MCF 10A (cell line): ENCODE measurements around the gene ATG5. TPM values are rescaled to one million over a fixed set of nuclear protein-coding genes. Genes with fewer than 3 reads are reported as not detected.

Source experiments
- BruUV-seq: library from RNA; stranded (reverse); fragments of 400-500 nt; replicated peaks from 2 replicates; lab custom pipeline; 2021; lab: Mats Ljungman, UMichigan
- CTCF ChIA-PET: fragments of 300-600 bp; sonication (Branson Sonifier 250); formaldehyde crosslinking; extraction: SDS; loops from one replicate; lab custom pipeline; 2021; ENCODE audit warnings: antibody characterized with exemption, inconsistent platforms; lab: Yijun Ruan, JAX
- POLR2A ChIA-PET: fragments of 300-600, 350-650 bp; sonication (Branson Sonifier 250); formaldehyde crosslinking; extraction: SDS; loops from one replicate; lab custom pipeline; 2020; ENCODE audit warnings: antibody characterized with exemption, inconsistent platforms; lab: Yijun Ruan, JAX
- DNase-seq: peaks from one replicate; pipeline ENCODE4 v3.0.0-alpha.2; 2018; ENCODE audit not compliant: unreplicated experiment
- H3K27ac Mint-ChIP-seq: one replicate; pipeline ENCODE4 v1.8.0; 2022; ENCODE audit warnings: mild to moderate bottlenecking, low read depth, mixed read lengths; ENCODE audit not compliant: unreplicated experiment
- H3K27me3 Mint-ChIP-seq: one replicate; pipeline ENCODE4 v1.8.0; 2022; ENCODE audit warnings: mixed read lengths; ENCODE audit not compliant: insufficient read depth, unreplicated experiment
- H3K36me3 Mint-ChIP-seq: one replicate; pipeline ENCODE4 v1.8.0; 2022; ENCODE audit warnings: mild to moderate bottlenecking, moderate library complexity, mixed read lengths; ENCODE audit not compliant: insufficient read depth, unreplicated experiment
- H3K4me1 Mint-ChIP-seq: one replicate; pipeline ENCODE4 v1.8.0; 2022; ENCODE audit warnings: mixed read lengths; ENCODE audit not compliant: insufficient read depth, unreplicated experiment
- H3K4me3 Mint-ChIP-seq: one replicate; pipeline ENCODE4 v1.8.0; 2022; ENCODE audit warnings: mild to moderate bottlenecking, moderate library complexity, mixed read lengths; ENCODE audit not compliant: unreplicated experiment
- H3K9me3 Mint-ChIP-seq: one replicate; pipeline ENCODE4 v1.8.0; 2022; ENCODE audit warnings: mixed read lengths; ENCODE audit not compliant: unreplicated experiment
- intact Hi-C: fragments of 100-400 bp; cut with micrococcal nuclease; formaldehyde crosslinking; loops from 2 replicates; pipeline ENCODE4 v1.14.1; 2022
- total RNA-seq: library from RNA; stranded (reverse); gene quantifications from 2 replicates; pipeline ENCODE4 v1.2.3, GENCODE V29; 2022
- TF ChIP-seq, protein P1 (sequence below): fragments of 200-600 bp; IDR thresholded peaks from one replicate; pipeline ENCODE4 v1.8.0; 2022; ENCODE audit warnings: antibody characterized with exemption, mild to moderate bottlenecking; ENCODE audit not compliant: unreplicated experiment

The ATG5 gene
- total RNA-seq, 1 experiment from 2014 or later = 33.3 TPM

DNA sequence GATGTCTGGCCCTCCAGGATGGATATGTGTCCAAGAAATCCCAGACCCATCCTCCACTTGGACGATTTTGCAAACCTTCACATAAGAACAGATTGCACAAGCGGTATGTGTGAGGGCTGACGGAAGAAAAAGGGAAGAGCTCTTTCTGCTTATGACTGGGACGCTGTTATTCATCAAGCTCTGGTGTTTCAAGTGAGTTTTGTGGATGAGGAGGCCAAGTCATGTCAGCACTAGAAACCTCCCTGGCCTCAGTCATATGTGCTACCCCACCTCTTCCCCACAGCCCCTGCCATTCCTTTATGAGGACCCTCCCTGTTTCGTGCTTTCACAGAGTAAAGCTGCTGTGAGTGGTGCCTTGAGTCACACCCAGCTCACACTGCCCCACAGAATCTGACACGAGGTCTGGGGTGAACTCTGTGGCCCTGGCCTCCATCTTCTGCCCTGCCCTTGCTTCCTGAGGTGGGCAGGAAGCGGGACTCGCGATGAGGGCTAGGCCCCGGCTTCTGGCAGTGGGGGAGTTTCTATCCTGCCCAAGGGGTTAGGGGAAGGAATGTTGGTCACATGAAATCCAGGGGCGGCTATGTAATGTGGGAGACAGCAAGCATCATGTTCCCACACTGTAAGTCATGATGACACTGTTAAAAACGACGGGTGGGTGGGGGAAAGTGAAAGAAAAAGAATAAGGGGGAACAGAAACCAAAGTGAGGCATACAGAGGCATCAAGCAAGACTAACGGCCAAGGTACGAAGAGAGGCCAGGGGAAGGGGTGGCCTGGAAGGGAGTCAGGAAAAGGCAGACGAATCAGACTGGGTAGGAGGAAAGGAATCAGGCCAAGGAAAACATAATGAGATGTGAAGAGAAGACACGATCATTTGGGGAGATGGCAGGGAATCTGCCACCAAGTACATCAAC lies 161.3 kb downstream of the ATG5 start:
- intact Hi-C loops = no loop called here
- BruUV-seq = no TSS peak
- Mint-ChIP-seq H3K4me3 (no peak overlapping the region), H3K36me3 (no peaks in the 10 kb centered on the region), H3K4me1 (peaks cover 13% of the 10 kb centered on the region), H3K27me3 (no peaks in the 10 kb centered on the region), H3K9me3 (peaks cover 7% of the 10 kb centered on the region), H3K27ac (no peak overlapping the region)
- ChIA-PET CTCF (interaction anchor here (0.5 to 0.6 kb wide), 3 partner anchors 329 to 819 kb away, joined by 3 to 5 read pairs (median 4); no protein-coding TSS in a partner anchor), POLR2A (interaction anchor here (0.6 kb wide), 1 partner anchor 609 kb away, joined by 3 read pairs; no protein-coding TSS in a partner anchor)
- TF ChIP-seq, protein P1, sequence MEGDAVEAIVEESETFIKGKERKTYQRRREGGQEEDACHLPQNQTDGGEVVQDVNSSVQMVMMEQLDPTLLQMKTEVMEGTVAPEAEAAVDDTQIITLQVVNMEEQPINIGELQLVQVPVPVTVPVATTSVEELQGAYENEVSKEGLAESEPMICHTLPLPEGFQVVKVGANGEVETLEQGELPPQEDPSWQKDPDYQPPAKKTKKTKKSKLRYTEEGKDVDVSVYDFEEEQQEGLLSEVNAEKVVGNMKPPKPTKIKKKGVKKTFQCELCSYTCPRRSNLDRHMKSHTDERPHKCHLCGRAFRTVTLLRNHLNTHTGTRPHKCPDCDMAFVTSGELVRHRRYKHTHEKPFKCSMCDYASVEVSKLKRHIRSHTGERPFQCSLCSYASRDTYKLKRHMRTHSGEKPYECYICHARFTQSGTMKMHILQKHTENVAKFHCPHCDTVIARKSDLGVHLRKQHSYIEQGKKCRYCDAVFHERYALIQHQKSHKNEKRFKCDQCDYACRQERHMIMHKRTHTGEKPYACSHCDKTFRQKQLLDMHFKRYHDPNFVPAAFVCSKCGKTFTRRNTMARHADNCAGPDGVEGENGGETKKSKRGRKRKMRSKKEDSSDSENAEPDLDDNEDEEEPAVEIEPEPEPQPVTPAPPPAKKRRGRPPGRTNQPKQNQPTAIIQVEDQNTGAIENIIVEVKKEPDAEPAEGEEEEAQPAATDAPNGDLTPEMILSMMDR = no peak
- DNase-seq = peak; percentile 77

- no peaks in the 10 kb centered on the region for H3K36me3 Mint-ChIP-seq
- peak; percentile 17 for DNase-seq
- H3K9me3 Mint-ChIP-seq = peaks cover 7% of the 10 kb centered on the region
- no peak overlapping the region for H3K27ac Mint-ChIP-seq
- ChIA-PET POLR2A (interaction anchor here (0.6 kb wide), 1 partner anchor 608 kb away, joined by 3 read pairs; no protein-coding TSS in a partner anchor), CTCF (interaction anchor here (0.5 to 0.6 kb wide), 2 partner anchors 390 to 820 kb away, joined by 3 to 5 read pairs; no protein-coding TSS in a partner anchor)
- H3K27me3 Mint-ChIP-seq = no peaks in the 10 kb centered on the region
- TF ChIP-seq, protein P1 = no peak
- no TSS peak for BruUV-seq
- no peak overlapping the region for H3K4me3 Mint-ChIP-seq
- peaks cover 17% of the 10 kb centered on the region for H3K4me1 Mint-ChIP-seq
- intact Hi-C loops = no loop called here
Measured at GRCh38 chr6:106163446-106163965, 162.1 kb downstream of the ATG5 start.

DNA sequence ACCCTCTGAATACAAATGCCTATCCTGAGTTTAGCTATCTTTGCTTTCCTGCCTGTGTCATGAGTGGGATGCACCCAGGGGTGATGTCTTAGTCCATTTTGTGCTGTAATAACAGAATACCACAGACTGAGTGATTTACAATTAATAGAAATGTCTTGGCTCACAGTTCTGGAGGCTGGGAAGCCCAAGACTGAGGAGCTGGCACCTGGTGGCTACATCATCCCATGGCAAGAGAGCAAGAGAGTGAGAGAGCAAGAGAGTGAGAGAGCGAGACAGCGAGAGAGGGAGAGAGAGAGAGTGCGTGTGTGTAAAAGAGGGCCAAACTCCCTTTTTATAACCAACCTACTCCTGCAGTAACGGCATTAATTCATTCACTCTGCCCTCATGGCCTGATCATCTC lies 162.6 kb downstream of the ATG5 start:
- no TSS peak for BruUV-seq
- Mint-ChIP-seq H3K36me3 (no peaks in the 10 kb centered on the region), H3K27me3 (no peaks in the 10 kb centered on the region), H3K9me3 (peaks cover 7% of the 10 kb centered on the region), H3K4me3 (no peak overlapping the region), H3K4me1 (peaks cover 17% of the 10 kb centered on the region), H3K27ac (no peak overlapping the region)
- CTCF ChIA-PET = interaction anchor here (1.0 kb wide), 1 partner anchor 16 kb away, joined by 3 read pairs; no protein-coding TSS in a partner anchor
- POLR2A ChIA-PET = no interaction called here
- intact Hi-C loops = no loop called here
- no peak for DNase-seq
- TF ChIP-seq, protein P1 = no peak

DNA sequence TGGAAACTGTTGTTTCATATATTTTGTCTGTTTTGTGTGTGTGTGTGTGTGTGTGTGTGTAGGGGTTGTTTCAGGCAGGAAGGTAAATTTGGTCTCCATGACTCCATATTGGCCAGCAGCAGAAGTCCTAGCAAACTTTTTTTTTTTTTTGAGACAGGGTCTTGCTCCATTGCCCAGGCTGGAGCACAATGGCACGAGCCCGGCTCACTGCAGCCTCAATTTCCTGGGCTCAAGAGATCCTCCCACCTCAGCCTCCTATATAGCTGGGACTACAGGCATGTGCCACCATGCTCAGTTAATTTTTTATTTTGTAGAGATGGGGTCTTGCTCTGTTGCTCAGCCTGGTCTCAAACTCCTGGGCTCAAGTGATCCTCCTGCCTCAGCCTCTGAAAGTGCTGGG lies 163.7 kb downstream of the ATG5 start:
- CTCF ChIA-PET = interaction anchor here (1.0 kb wide), 1 partner anchor 15 kb away, joined by 3 read pairs; no protein-coding TSS in a partner anchor
- no peak overlapping the region for H3K27ac Mint-ChIP-seq
- no TSS peak for BruUV-seq
- H3K4me1 Mint-ChIP-seq = peaks cover 17% of the 10 kb centered on the region
- POLR2A ChIA-PET = interaction anchor here (1.8 kb wide), 1 partner anchor 32 kb away, joined by 3 read pairs; no protein-coding TSS in a partner anchor
- no peak overlapping the region for H3K4me3 Mint-ChIP-seq
- no peak for DNase-seq
- no peaks in the 10 kb centered on the region for H3K27me3 Mint-ChIP-seq
- TF ChIP-seq, protein P1 = no peak
- intact Hi-C loops = no loop called here
- H3K9me3 Mint-ChIP-seq = peaks cover 7% of the 10 kb centered on the region
- H3K36me3 Mint-ChIP-seq = no peaks in the 10 kb centered on the region
